Measurements from ENCODE around the gene TDRD9. TPM values are rescaled to one million over a fixed set of nuclear protein-coding genes. Genes with fewer than 3 reads are reported as not detected.

TDRD9 gene
- total and polyA plus RNA-seq, 2 of the 4 experiments (the other 2 are of a cell fraction): 0.07 to 0.18 TPM

DNA sequence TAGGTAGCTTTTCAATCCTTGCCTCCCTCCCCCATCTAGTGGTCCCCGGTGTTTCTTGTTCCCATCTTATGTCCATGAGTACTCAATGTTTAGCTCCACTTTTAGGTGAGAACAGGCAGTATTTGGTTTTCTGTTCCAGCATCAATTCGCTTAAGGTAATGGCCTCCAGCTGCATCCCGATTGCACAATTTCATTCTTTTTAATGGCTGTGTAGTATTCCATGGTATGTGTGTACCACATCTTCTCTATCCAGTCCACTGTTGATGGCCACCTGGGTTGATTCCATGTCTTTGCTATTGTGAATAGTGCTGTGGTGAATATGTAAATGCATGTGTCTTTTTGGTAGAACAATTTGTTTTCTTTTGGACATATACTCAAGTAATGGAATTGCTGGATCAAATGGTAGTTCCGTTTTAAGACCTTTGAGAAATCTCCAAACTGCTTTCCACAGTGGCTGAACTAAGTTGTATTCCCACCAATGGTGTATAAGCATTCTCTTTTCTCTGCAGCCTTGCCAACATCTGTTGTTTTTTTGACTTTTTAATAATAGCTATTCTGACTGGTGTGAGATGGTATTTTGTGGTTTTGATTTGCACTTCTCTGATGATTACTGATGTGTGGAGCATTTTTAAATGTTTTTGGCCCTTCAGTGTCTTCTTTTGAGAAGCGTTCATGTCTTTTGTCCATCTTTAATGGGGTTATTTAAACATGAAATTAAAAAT is 123.0 kb downstream of the TDRD9 start:
- Histone ChIP-seq H3K4me2 (ENCODE audit: low read depth, low read length) (no peak overlapping the region), H3K27me3 (ENCODE audit: control insufficient read depth, insufficient read depth, low read length) (no peaks in the 10 kb centered on the region; the same call in 1 of the 2 replicates), H3K56ac (ENCODE audit: extremely low read depth, insufficient read depth, low read length) (no peak overlapping the region), H3K9me1 (ENCODE audit: insufficient read depth, low read length) (no peaks in the 10 kb centered on the region), H2BK120ac (ENCODE audit: low read depth, low read length) (no peak overlapping the region), H2BK15ac (ENCODE audit: low read depth, low read length) (no peak overlapping the region), H3K27ac (ENCODE audit: insufficient read depth, low read length) (no peak overlapping the region), H4K8ac (ENCODE audit: low read depth in 2 of 2, low read length in 2 of 2) (no peak overlapping the region), H3K14ac (replicated peaks; ENCODE audit: low read depth, low read length) (no peak overlapping the region), H3K18ac (ENCODE audit: low read depth, low read length) (no peak overlapping the region), H4K20me1 (ENCODE audit: insufficient read depth, low read length) (no peaks in the 10 kb centered on the region), H2AFZ (replicated peaks; ENCODE audit: low read length, poor library complexity) (no peak overlapping the region), H2BK20ac (ENCODE audit: low read depth, low read length) (no peak overlapping the region), H3K9me3 (ENCODE audit: control insufficient read depth, insufficient read depth, low read length) (no peaks in the 10 kb centered on the region), H3K36me3 (ENCODE audit: control insufficient read depth, insufficient read depth, low read length) (no peaks in the 10 kb centered on the region), H3K9ac (ENCODE audit: low read depth, low read length) (no peak overlapping the region), H3K4me3 (ENCODE audit: insufficient read depth, low read depth, low read length) (no peak overlapping the region), H3K23ac (ENCODE audit: low read depth, low read length) (no peak overlapping the region), H2AK5ac (ENCODE audit: low read depth, low read length) (no peak overlapping the region), H4K91ac (ENCODE audit: insufficient read depth, low read depth, low read length) (no peak overlapping the region), H4K5ac (ENCODE audit: low read depth, low read length) (no peak overlapping the region), H3K79me1 (ENCODE audit: low read depth in 1 of 2, low read length in 2 of 2) (no peaks in the 10 kb centered on the region), H3K4ac (ENCODE audit: low read depth, low read length) (no peak overlapping the region), H2AK9ac (replicated peaks; ENCODE audit: low read depth, low read length, poor library complexity) (no peak overlapping the region), H3K4me1 (ENCODE audit: control insufficient read depth, insufficient read depth, low read length) (no peaks in the 10 kb centered on the region), H2BK5ac (ENCODE audit: low read depth, low read length, poor library complexity, severe bottlenecking) (no peak overlapping the region)
- in situ Hi-C loops (cut with MboI; ENCODE audit: low sequenced_read_pairs) (no loop called here), intact Hi-C loops (cut with micrococcal nuclease) (no loop called here), dilution Hi-C loops (cut with HindIII; ENCODE audit: low sequenced_read_pairs, unreplicated experiment) (no loop called here)
- ChIA-PET CTCF (no interaction called here), POLR2A (ENCODE audit: unreplicated experiment) (no interaction called here)
- no peak for ATAC-seq (ENCODE audit: low read depth)
- WGBS, 2 experiments (ENCODE audit: extremely low coverage in 2 of 2, insufficient read length in 1 of 2): no CpG with 5 or more reads among the region's 5 CpGs
- TF ChIP-seq CEBPB (IDR thresholded peaks at IDR 0.05; ENCODE audit: low read depth, low read length) (no peak), CHD1 (IDR thresholded peaks at IDR 0.05; ENCODE audit: low read depth, low read length) (no peak), POLR2A (IDR thresholded peaks at IDR 0.05; ENCODE audit: low read depth, low read length) (no peak), RAD21 (IDR thresholded peaks at IDR 0.05; ENCODE audit: low read length) (no peak), RFX5 (IDR thresholded peaks at IDR 0.05; ENCODE audit: low read depth, low read length) (no peak), FOS (IDR thresholded peaks at IDR 0.05; ENCODE audit: low read depth, low read length) (no peak), SMC3 (IDR thresholded peaks at IDR 0.05; ENCODE audit: low read depth, low read length) (no peak), MAZ (IDR thresholded peaks at IDR 0.05; ENCODE audit: borderline replicate concordance, low read depth, low read length) (no peak), MXI1 (IDR thresholded peaks at IDR 0.05; ENCODE audit: borderline replicate concordance, low read depth, low read length) (no peak), MAFK (IDR thresholded peaks at IDR 0.05; ENCODE audit: low read depth, low read length) (no peak), NFE2L2 (IDR thresholded peaks at IDR 0.05; ENCODE audit: low read depth, low read length) (no peak), RCOR1 (IDR thresholded peaks at IDR 0.05; ENCODE audit: insufficient replicate concordance, low read length) (no peak), BHLHE40 (IDR thresholded peaks at IDR 0.05; ENCODE audit: low read depth, low read length) (no peak)
- TF ChIP-seq, protein P1, sequence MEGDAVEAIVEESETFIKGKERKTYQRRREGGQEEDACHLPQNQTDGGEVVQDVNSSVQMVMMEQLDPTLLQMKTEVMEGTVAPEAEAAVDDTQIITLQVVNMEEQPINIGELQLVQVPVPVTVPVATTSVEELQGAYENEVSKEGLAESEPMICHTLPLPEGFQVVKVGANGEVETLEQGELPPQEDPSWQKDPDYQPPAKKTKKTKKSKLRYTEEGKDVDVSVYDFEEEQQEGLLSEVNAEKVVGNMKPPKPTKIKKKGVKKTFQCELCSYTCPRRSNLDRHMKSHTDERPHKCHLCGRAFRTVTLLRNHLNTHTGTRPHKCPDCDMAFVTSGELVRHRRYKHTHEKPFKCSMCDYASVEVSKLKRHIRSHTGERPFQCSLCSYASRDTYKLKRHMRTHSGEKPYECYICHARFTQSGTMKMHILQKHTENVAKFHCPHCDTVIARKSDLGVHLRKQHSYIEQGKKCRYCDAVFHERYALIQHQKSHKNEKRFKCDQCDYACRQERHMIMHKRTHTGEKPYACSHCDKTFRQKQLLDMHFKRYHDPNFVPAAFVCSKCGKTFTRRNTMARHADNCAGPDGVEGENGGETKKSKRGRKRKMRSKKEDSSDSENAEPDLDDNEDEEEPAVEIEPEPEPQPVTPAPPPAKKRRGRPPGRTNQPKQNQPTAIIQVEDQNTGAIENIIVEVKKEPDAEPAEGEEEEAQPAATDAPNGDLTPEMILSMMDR (conservative IDR thresholded peaks at IDR 0.05; ENCODE audit: low read depth, low read length): no peak
- TF ChIP-seq, protein P2, sequence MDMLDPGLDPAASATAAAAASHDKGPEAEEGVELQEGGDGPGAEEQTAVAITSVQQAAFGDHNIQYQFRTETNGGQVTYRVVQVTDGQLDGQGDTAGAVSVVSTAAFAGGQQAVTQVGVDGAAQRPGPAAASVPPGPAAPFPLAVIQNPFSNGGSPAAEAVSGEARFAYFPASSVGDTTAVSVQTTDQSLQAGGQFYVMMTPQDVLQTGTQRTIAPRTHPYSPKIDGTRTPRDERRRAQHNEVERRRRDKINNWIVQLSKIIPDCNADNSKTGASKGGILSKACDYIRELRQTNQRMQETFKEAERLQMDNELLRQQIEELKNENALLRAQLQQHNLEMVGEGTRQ (IDR thresholded peaks at IDR 0.05; ENCODE audit: low read depth, low read length): no peak
- DNase-seq: no peak
- no TSS peak for BruUV-seq (replicated peaks)

Data from IMR-90 (cell line).